GM12801 (cell line): ENCODE measurements around the gene ADAMTS16.

ENCODE experiments used
- CTCF ChIP-seq: IDR thresholded peaks from one replicate; pipeline ENCODE4 v1.5.1; 2011; ENCODE audit warnings: control low read depth; ENCODE audit not compliant: insufficient read length; ENCODE audit errors: extremely low read depth

ADAMTS16 gene

GRCh38 chr5:5326115-5326758 is 186.1 kb downstream of the ADAMTS16 start:
- TF ChIP-seq CTCF = no peak

GRCh38 chr5:5327126-5327525 is 187.0 kb downstream of the ADAMTS16 start:
- no peak for TF ChIP-seq CTCF

- no peak for TF ChIP-seq CTCF
Measured at GRCh38 chr5:5330728-5331452, 190.8 kb downstream of the ADAMTS16 start.

GRCh38 chr5:5331848-5332247 is 191.7 kb downstream of the ADAMTS16 start:
- no peak for TF ChIP-seq CTCF

- TF ChIP-seq CTCF = no peak
Measured at GRCh38 chr5:5332287-5332686, 192.2 kb downstream of the ADAMTS16 start.

- no peak for TF ChIP-seq CTCF
Measured at GRCh38 chr5:5335107-5335506, 195.0 kb downstream of the ADAMTS16 start.

GRCh38 chr5:5335700-5336264 is 195.7 kb downstream of the ADAMTS16 start:
- no peak for TF ChIP-seq CTCF
